GM12865 (cell line): ENCODE results near the gene PRDM2.

Experiments used
- DNase-seq: peaks from one replicate; pipeline ENCODE4 v3.0.0; 2010; ENCODE audit warnings: low read depth
- H3K4me3 ChIP-seq: 2 replicates; pipeline ENCODE4 v1.5.1; 2011; ENCODE audit warnings: mild to moderate bottlenecking, low read depth, low read length, control low read depth
- CTCF ChIP-seq: IDR thresholded peaks from 2 replicates; pipeline ENCODE4 v1.5.1; 2011; ENCODE audit warnings: low read length, control low read depth, low read depth, inconsistent platforms; ENCODE audit not compliant: insufficient read depth; ENCODE audit errors: missing control alignments

The PRDM2 gene

GRCh38 chr1:13723810-13724209 lies 23.8 kb downstream of the PRDM2 start:
- no peak for TF ChIP-seq CTCF
- DNase-seq: no peak
- H3K4me3 ChIP-seq: no peak overlapping the region

- H3K4me3 ChIP-seq: no peak overlapping the region
- peak; percentile 65 for TF ChIP-seq CTCF
- DNase-seq: peak; percentile 76
Observed at GRCh38 chr1:13725714-13726175, 25.8 kb downstream of the PRDM2 start.

- DNase-seq: peak; percentile 35
- H3K4me3 ChIP-seq: 0 out of 2 replicates have a peak overlapping the region, but pooled peaks have one; percentile 56
- no peak for TF ChIP-seq CTCF
Observed at GRCh38 chr1:13728091-13728715, 28.2 kb downstream of the PRDM2 start.

- DNase-seq: no peak
Observed at GRCh38 chr1:13730291-13730690, 30.3 kb downstream of the PRDM2 start.

GRCh38 chr1:13730751-13731482 lies 30.9 kb downstream of the PRDM2 start:
- peak; percentile 99 for DNase-seq
- TF ChIP-seq CTCF: peak; percentile 4
- H3K4me3 ChIP-seq: peak overlapping the region; percentile 59

More at GRCh38 chr1:13730291-13730690, 30.3 kb downstream of the PRDM2 start:
- peak overlapping the region; percentile 56 for H3K4me3 ChIP-seq
- no peak for TF ChIP-seq CTCF

- TF ChIP-seq CTCF: no peak
- peak overlapping the region; percentile 59 for H3K4me3 ChIP-seq
- peak; percentile 21 for DNase-seq
Observed at GRCh38 chr1:13731897-13732296, 31.9 kb downstream of the PRDM2 start.
